Uterus (tissue), 4 donors: ENCODE measurements around the gene DNAH1. TPM values are rescaled to one million over a fixed set of nuclear protein-coding genes. Genes with fewer than 3 reads are reported as not detected.
"Not testable (repeated sequence)": the region's sequence is repeated elsewhere in the genome, so short reads cannot be mapped to it uniquely, and the experiment has no call there.

Experiments
- DNase-seq, 2 donors: peaks; one replicate each; pipeline ENCODE4 v3.0.0-alpha.2; 2019 to 2020
- H3K27ac ChIP-seq, 2 donors: fragments of 200-600 bp; sonication (generic); 1 replicate in 1 of 2; 2 replicates in 1 of 2; pipeline ENCODE4 v1.5.1; 2016 to 2018
- H3K27me3 ChIP-seq, 2 donors: fragments of 200-600 bp; sonication (generic); one replicate each; pipeline ENCODE4 v1.5.1; 2018 to 2019; ENCODE audit warnings: control low read depth in 1 of 2
- H3K36me3 ChIP-seq, 2 donors: fragments of 200-600 bp; sonication (generic); one replicate each; pipeline ENCODE4 v1.5.1; 2019; ENCODE audit warnings: control low read depth in 1 of 2
- H3K4me1 ChIP-seq, 2 donors: fragments of 200-600 bp; sonication (generic); one replicate each; pipeline ENCODE4 v1.5.1; 2018 to 2019; ENCODE audit warnings: control low read depth in 1 of 2
- H3K4me3 ChIP-seq, 2 donors: fragments of 200-600 bp; sonication (generic); 1 replicate in 1 of 2; 2 replicates in 1 of 2; pipeline ENCODE4 v1.5.1; 2018 to 2019; ENCODE audit warnings: mild to moderate bottlenecking in 1 of 2
- H3K9me3 ChIP-seq, 2 donors: fragments of 200-600 bp; sonication (generic); one replicate each; pipeline ENCODE4 v1.5.1; 2019; ENCODE audit warnings: control low read depth in 1 of 2
- CTCF ChIP-seq, 4 experiments: fragments of 200-600 bp in 2 of 4; fragments of 450-650 bp in 2 of 4; sonication (generic) in 2 of 4; IDR thresholded peaks; one replicate each; pipeline ENCODE4 v1.5.1; 2016 to 2019; ENCODE audit warnings: antibody characterized with exemption in 4 of 4, mild to moderate bottlenecking in 2 of 4, moderate library complexity in 1 of 4
- POLR2A ChIP-seq, 2 donors: fragments of 450-650 bp; IDR thresholded peaks; one replicate each; pipeline ENCODE4 v1.6.1; 2016; ENCODE audit warnings: antibody characterized with exemption in 2 of 2, mild to moderate bottlenecking in 1 of 2, moderate library complexity in 1 of 2
- intact Hi-C: fragments of 100-400 bp; cut with DNase I; formaldehyde crosslinking; loops from one replicate; pipeline ENCODE4 v1.15.1; 2023; ENCODE audit warnings: low total_unique reads
- total RNA-seq, 4 donors: library from RNA; depleted of rRNA in 3 of 4; stranded (reverse); fragments of >200 nt in 3 of 4; gene quantifications; one replicate each; pipeline versions ENCODE4 v1.1.0 to v1.2.4, GENCODE V29; 2014 to 2023
- donor health status: DM: yes; HTN: yes; CAD: no.

Gene DNAH1
- total RNA-seq, 4 donors from 2014 or later = 5.1 to 46.2 (median 11.0) TPM

GRCh38 chr3:52279596-52279995 is 36.5 kb upstream of the DNAH1 start:
- H3K9me3 ChIP-seq = no peaks in the 10 kb centered on the region
- DNase-seq = no peak
- H3K4me1 ChIP-seq = peaks cover 4 to 5% of the 10 kb centered on the region in 2 donors
- H3K36me3 ChIP-seq = no peaks in the 10 kb centered on the region
- H3K27me3 ChIP-seq = no peaks in the 10 kb centered on the region
- peak overlapping the region; percentile 81 to 88 for H3K4me3 ChIP-seq
- peak overlapping the region; percentile 93 to 97 for H3K27ac ChIP-seq
- intact Hi-C loops = no loop called here
- TF ChIP-seq POLR2A (IDR thresholded peaks at IDR 0.05) (no peak), CTCF (IDR thresholded peaks at IDR 0.05) (no peak)

GRCh38 chr3:52280050-52280461 is 36.1 kb upstream of the DNAH1 start:
- intact Hi-C loops = loop anchor here (5.0 kb wide), 1 partner anchor 127 kb away; no protein-coding TSS in a partner anchor
- DNase-seq = no peak
- H3K27ac ChIP-seq = peak overlapping the region; percentile 93 to 97
- H3K36me3 ChIP-seq = no peaks in the 10 kb centered on the region
- no peaks in the 10 kb centered on the region for H3K9me3 ChIP-seq
- H3K4me1 ChIP-seq = peaks cover 4 to 5% of the 10 kb centered on the region in 2 donors
- H3K4me3 ChIP-seq = no peak overlapping the region
- no peaks in the 10 kb centered on the region for H3K27me3 ChIP-seq
- TF ChIP-seq POLR2A (IDR thresholded peaks at IDR 0.05) (no peak), CTCF (IDR thresholded peaks at IDR 0.05) (no peak)

- no peak for DNase-seq
- TF ChIP-seq CTCF (IDR thresholded peaks at IDR 0.05) (no peak), POLR2A (IDR thresholded peaks at IDR 0.05) (no peak)
- Histone ChIP-seq H3K4me1 (peaks cover 0 to 9% of the 10 kb centered on the region in 2 donors), H3K36me3 (no peaks in the 10 kb centered on the region), H3K27me3 (no peaks in the 10 kb centered on the region), H3K9me3 (no peaks in the 10 kb centered on the region), H3K27ac (no peak overlapping the region), H3K4me3 (no peak overlapping the region)
- intact Hi-C loops = loop anchor here (5.0 kb wide), 1 partner anchor 125 kb away; no protein-coding TSS in a partner anchor
Measured at GRCh38 chr3:52281981-52282801, 33.9 kb upstream of the DNAH1 start.

GRCh38 chr3:52283306-52283705 is 32.8 kb upstream of the DNAH1 start:
- no peak overlapping the region for H3K4me3 ChIP-seq
- no peak for DNase-seq
- H3K36me3 ChIP-seq = no peaks in the 10 kb centered on the region
- no peaks in the 10 kb centered on the region for H3K27me3 ChIP-seq
- H3K9me3 ChIP-seq = no peaks in the 10 kb centered on the region
- intact Hi-C loops = loop anchor here (5.0 kb wide), 1 partner anchor 124 kb away; no protein-coding TSS in a partner anchor
- peaks cover 0 to 10% of the 10 kb centered on the region in 2 donors for H3K4me1 ChIP-seq
- no peak overlapping the region for H3K27ac ChIP-seq
- TF ChIP-seq CTCF (IDR thresholded peaks at IDR 0.05) (no peak), POLR2A (IDR thresholded peaks at IDR 0.05) (no peak)

GRCh38 chr3:52284051-52284450 is 32.1 kb upstream of the DNAH1 start:
- not testable (repeated sequence) for DNase-seq, H3K4me1 ChIP-seq, H3K27ac ChIP-seq, H3K27me3 ChIP-seq, H3K9me3 ChIP-seq, H3K36me3 ChIP-seq, H3K4me3 ChIP-seq
- intact Hi-C loops = loop anchor here (5.0 kb wide), 1 partner anchor 123 kb away; no protein-coding TSS in a partner anchor
